ENCODE data around the gene RNF223. TPM values are rescaled to one million over a fixed set of nuclear protein-coding genes. Genes with fewer than 3 reads are reported as not detected.

Gene RNF223
- polyA plus RNA-seq, 1 donor (not counting 4 experiments of a cell fraction or from before 2014, with no cell fraction given): 0.22 TPM

DNA sequence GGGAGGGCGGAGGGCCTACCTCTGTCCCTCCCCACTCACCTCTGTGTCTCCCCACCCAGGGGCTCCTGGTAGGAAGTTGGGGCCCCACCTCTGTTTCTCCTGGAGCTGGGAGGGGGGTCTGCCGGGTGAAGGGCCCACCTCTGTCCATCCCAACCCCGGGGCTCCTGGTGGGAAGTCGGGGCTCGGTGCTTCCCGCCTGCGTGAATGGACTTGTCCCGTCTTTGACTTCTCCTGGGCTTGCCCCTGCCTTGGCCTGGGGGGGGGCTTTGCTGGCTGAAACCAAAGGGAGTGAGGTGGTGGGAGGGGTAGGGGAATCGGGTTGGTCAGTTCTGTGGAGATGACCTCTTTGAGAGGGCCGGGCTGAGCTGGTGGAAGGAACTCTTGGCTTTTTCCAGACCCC, 48.4 kb downstream of the RNF223 start:
- DNase-seq (ENCODE audit: low read depth, low spot score) (no peak), FAIRE-seq (no peak)
- H3K79me2 ChIP-seq (ENCODE audit: control insufficient read depth, insufficient read depth, low read length): peaks cover 78% of the 10 kb centered on the region
- H3K36me3 ChIP-seq (ENCODE audit: control insufficient read depth in 2 of 2, extremely low read depth in 1 of 2, insufficient read depth in 2 of 2, low read length in 2 of 2): peaks cover 27 to 32% of the 10 kb centered on the region in 2 experiments
- H3K27ac ChIP-seq (ENCODE audit: control insufficient read depth, insufficient read depth, low read length): no peak overlapping the region
- H4K20me1 ChIP-seq (ENCODE audit: control insufficient read depth, extremely low read depth, insufficient read depth, low read length): peaks cover 3% of the 10 kb centered on the region
- H3K9me1 ChIP-seq (ENCODE audit: control insufficient read depth, extremely low read depth, insufficient read depth, low read length): no peaks in the 10 kb centered on the region
- peaks cover 50% of the 10 kb centered on the region for H3K4me1 ChIP-seq (ENCODE audit: control insufficient read depth, extremely low read depth, insufficient read depth, low read length)
- no peaks in the 10 kb centered on the region for H3K27me3 ChIP-seq (ENCODE audit: control insufficient read depth, extremely low read depth, insufficient read depth, low read length)
- H3K9me3 ChIP-seq (ENCODE audit: control insufficient read depth, low read depth, low read length): no peaks in the 10 kb centered on the region
- TF ChIP-seq EZH2 (IDR thresholded peaks at IDR 0.05; ENCODE audit: low read length) (no peak), CTCF (optimal IDR thresholded peaks at IDR 0.05 in 1 of 3, IDR thresholded peaks at IDR 0.05 in 1 of 3, conservative IDR thresholded peaks at IDR 0.05 in 1 of 3; ENCODE audit: extremely low read depth in 1 of 3, insufficient read depth in 2 of 3, low read length in 3 of 3) (no peak)
- peak overlapping the region; percentile 46 to 80 (median 51) for H3K4me3 ChIP-seq (ENCODE audit: control insufficient read depth in 2 of 3, extremely low read depth in 1 of 3, insufficient read depth in 2 of 3, low read depth in 1 of 3, low read length in 3 of 3)
- no peak overlapping the region for H2AFZ ChIP-seq (ENCODE audit: control insufficient read depth, low read length)
- peak overlapping the region; percentile 37 for H3K9ac ChIP-seq (ENCODE audit: control insufficient read depth, extremely low read depth, insufficient read depth, low read length)
- H3K4me2 ChIP-seq (ENCODE audit: control insufficient read depth, extremely low read depth, insufficient read depth, low read depth, low read length): peak overlapping the region; percentile 94
- dilution Hi-C loops (cut with MboI; ENCODE audit: extremely low pct_ligation_motif_present, low sequenced_read_pairs): no loop called here

GRCh38 chr1:1024771-1025699, 49.1 kb downstream of the RNF223 start:
- peaks cover 27 to 32% of the 10 kb centered on the region in 2 experiments for H3K36me3 ChIP-seq (ENCODE audit: control insufficient read depth in 2 of 2, extremely low read depth in 1 of 2, insufficient read depth in 2 of 2, low read length in 2 of 2)
- H3K27ac ChIP-seq (ENCODE audit: control insufficient read depth, insufficient read depth, low read length): peak overlapping the region; percentile 74
- TF ChIP-seq CTCF (optimal IDR thresholded peaks at IDR 0.05 in 1 of 3, IDR thresholded peaks at IDR 0.05 in 1 of 3, conservative IDR thresholded peaks at IDR 0.05 in 1 of 3; ENCODE audit: extremely low read depth in 1 of 3, insufficient read depth in 2 of 3, low read length in 3 of 3) (no peak), EZH2 (IDR thresholded peaks at IDR 0.05; ENCODE audit: low read length) (no peak)
- dilution Hi-C loops (cut with MboI; ENCODE audit: extremely low pct_ligation_motif_present, low sequenced_read_pairs): no loop called here
- H3K9me3 ChIP-seq (ENCODE audit: control insufficient read depth, low read depth, low read length): no peaks in the 10 kb centered on the region
- peaks cover 3% of the 10 kb centered on the region for H4K20me1 ChIP-seq (ENCODE audit: control insufficient read depth, extremely low read depth, insufficient read depth, low read length)
- H3K9ac ChIP-seq (ENCODE audit: control insufficient read depth, extremely low read depth, insufficient read depth, low read length): peak overlapping the region; percentile 81
- no peak overlapping the region for H2AFZ ChIP-seq (ENCODE audit: control insufficient read depth, low read length)
- H3K27me3 ChIP-seq (ENCODE audit: control insufficient read depth, extremely low read depth, insufficient read depth, low read length): no peaks in the 10 kb centered on the region
- no peaks in the 10 kb centered on the region for H3K9me1 ChIP-seq (ENCODE audit: control insufficient read depth, extremely low read depth, insufficient read depth, low read length)
- DNase-seq (ENCODE audit: low read depth, low spot score) (peak; percentile 82), FAIRE-seq (peak; percentile 86)
- H3K4me2 ChIP-seq (ENCODE audit: control insufficient read depth, extremely low read depth, insufficient read depth, low read depth, low read length): peak overlapping the region; percentile 94
- peak overlapping the region; percentile 46 to 80 (median 69) for H3K4me3 ChIP-seq (ENCODE audit: control insufficient read depth in 2 of 3, extremely low read depth in 1 of 3, insufficient read depth in 2 of 3, low read depth in 1 of 3, low read length in 3 of 3)
- H3K79me2 ChIP-seq (ENCODE audit: control insufficient read depth, insufficient read depth, low read length): peaks cover 78% of the 10 kb centered on the region
- H3K4me1 ChIP-seq (ENCODE audit: control insufficient read depth, extremely low read depth, insufficient read depth, low read length): peaks cover 50% of the 10 kb centered on the region
